HS-5 (cell line): ENCODE results near the gene NARS2.
"Not testable (repeated sequence)": the region's sequence is repeated elsewhere in the genome, so short reads cannot be mapped to it uniquely, and the experiment has no call there.

Source experiments
- DNase-seq: peaks from one replicate; pipeline ENCODE4 v3.0.0-alpha.2; 2012; ENCODE audit warnings: low read depth

NARS2 gene

GRCh38 chr11:78574386-78575381, at the start of gene NARS2:
TSS of gene NARS2 (minus strand) at chr11:78574864. CDS start at chr11:78574488, 376 bp downstream.
- peak; percentile 88 for DNase-seq

- DNase-seq: no peak
Measured at GRCh38 chr11:78622666-78623065, 48.0 kb upstream of the NARS2 start.

GRCh38 chr11:78620159-78620558, 45.5 kb upstream of the NARS2 start:
- DNase-seq: no peak

GRCh38 chr11:78615724-78616123, 41.1 kb upstream of the NARS2 start:
- DNase-seq: no peak

GRCh38 chr11:78613378-78613813, 38.7 kb upstream of the NARS2 start:
- no peak for DNase-seq

- no peak for DNase-seq
Measured at GRCh38 chr11:78612721-78613377, 38.2 kb upstream of the NARS2 start.

- not testable (repeated sequence) for DNase-seq
Measured at GRCh38 chr11:78609321-78609720, 34.7 kb upstream of the NARS2 start.

- no peak for DNase-seq
Measured at GRCh38 chr11:78607696-78608095, 33.0 kb upstream of the NARS2 start.

GRCh38 chr11:78606667-78607066, 32.0 kb upstream of the NARS2 start:
- DNase-seq: no peak

GRCh38 chr11:78605296-78605695, 30.6 kb upstream of the NARS2 start:
- DNase-seq: no peak

- no peak for DNase-seq
Measured at GRCh38 chr11:78603792-78604191, 29.1 kb upstream of the NARS2 start.

- DNase-seq: not testable (repeated sequence)
Measured at GRCh38 chr11:78602771-78603170, 28.1 kb upstream of the NARS2 start.

GRCh38 chr11:78601066-78601465, 26.4 kb upstream of the NARS2 start:
- not testable (repeated sequence) for DNase-seq

GRCh38 chr11:78597579-78597978, 22.9 kb upstream of the NARS2 start:
- not testable (repeated sequence) for DNase-seq

- no peak for DNase-seq
Measured at GRCh38 chr11:78595436-78596130, 20.9 kb upstream of the NARS2 start.

GRCh38 chr11:78594814-78595213, 20.1 kb upstream of the NARS2 start:
- no peak for DNase-seq

- no peak for DNase-seq
Measured at GRCh38 chr11:78588517-78588916, 13.9 kb upstream of the NARS2 start.

GRCh38 chr11:78587446-78587845, 12.8 kb upstream of the NARS2 start:
- DNase-seq: no peak

GRCh38 chr11:78586452-78587046, 11.9 kb upstream of the NARS2 start:
- DNase-seq: no peak

- DNase-seq: no peak
Measured at GRCh38 chr11:78583889-78584288, 9.2 kb upstream of the NARS2 start.

- DNase-seq: no peak
Measured at GRCh38 chr11:78577495-78577894, 2.8 kb upstream of the NARS2 start.

GRCh38 chr11:78576549-78577097, 2.0 kb upstream of the NARS2 start:
- DNase-seq: no peak
